Ectodermal cell (in vitro differentiated cells): ENCODE results near the gene CTNNA3.

Experiments used
- H3K27ac ChIP-seq: 2 replicates; pipeline ENCODE4 v1.7.0; 2013; ENCODE audit warnings: mild to moderate bottlenecking, low read depth, low read length; ENCODE audit not compliant: insufficient read depth, poor library complexity, severe bottlenecking
- H3K27me3 ChIP-seq: 2 replicates; pipeline ENCODE4 v1.7.0; 2013; ENCODE audit warnings: mild to moderate bottlenecking, low read length; ENCODE audit not compliant: insufficient read depth, control insufficient read depth, poor library complexity, severe bottlenecking
- H3K36me3 ChIP-seq: one replicate; pipeline ENCODE4 v1.7.0; 2013; ENCODE audit warnings: low read length; ENCODE audit not compliant: control insufficient read depth, insufficient read depth
- H3K4me1 ChIP-seq: one replicate; pipeline ENCODE4 v1.7.0; 2013; ENCODE audit warnings: low read length; ENCODE audit not compliant: control insufficient read depth, insufficient read depth
- H3K4me3 ChIP-seq: 2 replicates; pipeline ENCODE4 v1.7.0; 2013; ENCODE audit warnings: low read depth, low read length, control low read depth; ENCODE audit not compliant: insufficient read depth
- H3K9me3 ChIP-seq: 2 replicates; pipeline ENCODE4 v1.7.0; 2013; ENCODE audit warnings: mild to moderate bottlenecking, low read length, moderate library complexity; ENCODE audit not compliant: control insufficient read depth
- WGBS, 2 experiments: methylation state at CpG; one replicate each; pipeline ENCODE4 v1.1.7; 2013; ENCODE audit warnings: missing lambda C conversion rate in 2 of 2; 5-methylcytosine and 5-hydroxymethylcytosine counted together

The CTNNA3 gene

GRCh38 chr10:66501356-66501755 lies 1194.6 kb downstream of the CTNNA3 start:
- Histone ChIP-seq H3K27ac (no peak overlapping the region), H3K4me3 (no peak overlapping the region), H3K4me1 (no peaks in the 10 kb centered on the region), H3K36me3 (no peaks in the 10 kb centered on the region), H3K9me3 (no peaks in the 10 kb centered on the region), H3K27me3 (no peaks in the 10 kb centered on the region)
- WGBS, 2 experiments: 88 to 100% methylated on average over 1 to 2 of the region's 2 CpGs

DNA sequence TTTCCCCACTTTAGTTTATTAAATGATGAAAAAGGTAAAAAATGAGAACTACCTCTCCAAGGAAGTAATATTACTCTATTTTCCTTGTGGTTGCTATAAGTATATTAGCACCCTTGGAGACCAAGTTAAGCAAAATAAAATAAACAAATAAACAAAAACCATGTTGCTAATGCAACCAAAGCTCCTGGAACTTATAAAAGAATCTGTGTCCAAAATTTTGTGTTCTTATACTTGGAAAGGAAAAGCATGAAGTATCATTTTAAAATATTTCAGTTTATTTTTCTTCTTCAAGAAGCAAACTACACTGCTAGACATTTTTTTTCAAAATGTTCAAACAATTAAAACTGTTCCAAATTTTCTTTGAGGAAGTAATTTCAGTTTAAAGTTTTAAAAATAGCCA lies 1212.0 kb downstream of the CTNNA3 start:
- H3K4me3 ChIP-seq: no peak overlapping the region
- no peak overlapping the region for H3K27ac ChIP-seq
- no peaks in the 10 kb centered on the region for H3K9me3 ChIP-seq
- no peaks in the 10 kb centered on the region for H3K36me3 ChIP-seq
- no peaks in the 10 kb centered on the region for H3K4me1 ChIP-seq
- H3K27me3 ChIP-seq: no peaks in the 10 kb centered on the region

DNA sequence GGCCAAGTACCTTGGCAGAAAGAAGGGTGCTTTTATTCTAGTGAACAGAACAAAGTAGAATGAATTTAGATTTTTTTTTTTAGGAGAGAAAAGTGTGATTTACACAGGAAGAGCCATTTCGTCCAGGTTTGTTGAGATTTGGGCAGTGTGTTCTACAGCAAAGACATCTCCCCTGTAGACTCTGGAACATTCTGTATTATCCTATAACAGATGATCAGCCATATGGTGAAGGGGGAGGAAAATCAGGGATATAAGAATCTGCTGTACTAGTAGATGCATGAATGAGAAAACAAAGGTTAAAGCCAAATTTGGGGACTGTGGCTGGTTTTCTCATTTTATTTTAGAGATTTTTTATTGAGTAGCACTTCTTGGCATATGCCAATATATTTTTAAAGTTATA lies 1223.8 kb downstream of the CTNNA3 start:
- H3K4me1 ChIP-seq: no peaks in the 10 kb centered on the region
- WGBS, 2 experiments: 86 to 88% methylated on average over 1 of the region's 1 CpG
- no peak overlapping the region for H3K27ac ChIP-seq
- no peaks in the 10 kb centered on the region for H3K9me3 ChIP-seq
- H3K4me3 ChIP-seq: no peak overlapping the region
- no peaks in the 10 kb centered on the region for H3K36me3 ChIP-seq
- no peaks in the 10 kb centered on the region for H3K27me3 ChIP-seq

GRCh38 chr10:66467042-66467441 lies 1229.0 kb downstream of the CTNNA3 start:
- Histone ChIP-seq H3K4me1 (no peaks in the 10 kb centered on the region), H3K27ac (no peak overlapping the region), H3K4me3 (no peak overlapping the region), H3K9me3 (no peaks in the 10 kb centered on the region), H3K36me3 (no peaks in the 10 kb centered on the region), H3K27me3 (no peaks in the 10 kb centered on the region)
- WGBS, 2 experiments: 84% methylated on average over 1 of the region's 1 CpG; no CpG with 5 or more reads in 1 of the 2 experiments

DNA sequence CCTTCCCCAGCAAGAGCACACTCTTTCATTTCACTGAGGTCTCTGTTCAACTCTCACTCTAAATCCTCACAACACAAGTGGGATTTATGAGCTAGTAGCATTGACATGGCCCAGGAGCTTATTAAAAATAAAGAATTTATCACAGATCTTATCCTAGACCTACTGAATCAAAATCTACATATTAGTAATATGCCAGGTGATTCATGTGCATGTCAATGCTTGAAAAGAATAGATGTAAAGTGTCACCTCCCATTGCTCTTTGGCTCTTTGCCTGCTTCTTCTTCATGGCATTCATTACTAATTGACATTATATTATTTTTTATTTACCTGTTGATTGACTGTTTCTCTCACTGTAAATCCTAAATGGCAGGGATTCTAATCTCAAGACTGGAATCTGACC lies 1229.4 kb downstream of the CTNNA3 start:
- Histone ChIP-seq H3K4me3 (no peak overlapping the region), H3K27ac (no peak overlapping the region), H3K27me3 (no peaks in the 10 kb centered on the region)

GRCh38 chr10:66463611-66464010 lies 1232.4 kb downstream of the CTNNA3 start:
- H3K27me3 ChIP-seq: no peaks in the 10 kb centered on the region

More for the DNA sequence above, 1229.4 kb downstream of the CTNNA3 start:
- no peaks in the 10 kb centered on the region for H3K9me3 ChIP-seq
- no peaks in the 10 kb centered on the region for H3K36me3 ChIP-seq
- no peaks in the 10 kb centered on the region for H3K4me1 ChIP-seq

DNA sequence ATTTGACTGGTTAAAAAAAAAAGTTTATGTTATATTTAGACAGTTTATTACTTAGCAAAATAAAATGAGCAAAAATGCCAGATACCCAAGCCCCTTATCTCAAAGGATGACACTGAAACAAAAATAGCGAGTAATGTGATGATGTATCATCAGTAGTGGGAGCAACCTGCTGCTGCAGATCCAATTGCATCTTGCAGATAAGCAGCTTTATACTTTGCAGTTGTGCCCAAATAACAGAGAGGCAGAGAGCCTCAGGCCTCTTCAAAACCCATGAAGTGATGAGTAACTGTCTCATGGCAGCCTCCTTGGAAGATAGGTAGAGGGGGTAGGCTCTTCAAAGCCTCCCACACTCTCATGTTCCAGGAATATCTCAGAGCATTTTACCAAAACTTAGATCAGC lies 1238.4 kb downstream of the CTNNA3 start:
- Histone ChIP-seq H3K4me3 (no peak overlapping the region), H3K9me3 (no peaks in the 10 kb centered on the region), H3K27me3 (no peaks in the 10 kb centered on the region), H3K36me3 (no peaks in the 10 kb centered on the region), H3K4me1 (no peaks in the 10 kb centered on the region), H3K27ac (no peak overlapping the region)
- 100% methylated on average over 1 of the region's 1 CpG for WGBS, 2 experiments

More at GRCh38 chr10:66463611-66464010, 1232.4 kb downstream of the CTNNA3 start:
- H3K36me3 ChIP-seq: no peaks in the 10 kb centered on the region
- no peak overlapping the region for H3K27ac ChIP-seq
- WGBS, 2 experiments: 91 to 92% methylated on average over 2 of the region's 3 CpGs
- no peaks in the 10 kb centered on the region for H3K4me1 ChIP-seq
- no peaks in the 10 kb centered on the region for H3K9me3 ChIP-seq
- no peak overlapping the region for H3K4me3 ChIP-seq

DNA sequence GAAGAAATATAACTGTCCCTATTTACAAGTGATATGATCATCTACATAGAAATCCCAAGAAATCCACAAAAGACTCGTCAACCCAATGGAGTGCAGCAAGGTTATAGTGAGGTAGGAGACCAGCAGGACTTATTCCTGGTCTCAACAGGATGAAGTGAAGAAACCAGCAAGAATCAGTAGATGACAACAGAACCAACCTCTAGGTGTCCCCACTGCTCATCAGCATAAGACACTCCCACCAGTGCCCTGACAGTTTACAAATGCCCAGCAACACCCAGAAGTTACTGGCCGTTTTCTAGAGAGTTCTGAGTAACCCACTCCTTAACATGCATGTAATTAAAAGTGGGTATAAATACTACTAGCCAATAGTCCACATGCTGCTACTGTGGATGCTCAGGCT lies 1240.7 kb downstream of the CTNNA3 start:
- Histone ChIP-seq H3K27me3 (no peaks in the 10 kb centered on the region), H3K4me1 (no peaks in the 10 kb centered on the region)
- 94 to 100% methylated on average over 1 to 2 of the region's 2 CpGs for WGBS, 2 experiments

GRCh38 chr10:66440568-66440967 lies 1255.4 kb downstream of the CTNNA3 start:
- Histone ChIP-seq H3K4me3 (no peak overlapping the region), H3K27me3 (no peaks in the 10 kb centered on the region), H3K36me3 (no peaks in the 10 kb centered on the region), H3K27ac (no peak overlapping the region), H3K9me3 (no peaks in the 10 kb centered on the region), H3K4me1 (no peaks in the 10 kb centered on the region)
- WGBS, 2 experiments: 100% methylated on average over 1 of the region's 1 CpG; no CpG with 5 or more reads in 1 of the 2 experiments

More for the DNA sequence above, 1240.7 kb downstream of the CTNNA3 start:
- Histone ChIP-seq H3K4me3 (no peak overlapping the region), H3K36me3 (no peaks in the 10 kb centered on the region), H3K27ac (no peak overlapping the region), H3K9me3 (no peaks in the 10 kb centered on the region)

DNA sequence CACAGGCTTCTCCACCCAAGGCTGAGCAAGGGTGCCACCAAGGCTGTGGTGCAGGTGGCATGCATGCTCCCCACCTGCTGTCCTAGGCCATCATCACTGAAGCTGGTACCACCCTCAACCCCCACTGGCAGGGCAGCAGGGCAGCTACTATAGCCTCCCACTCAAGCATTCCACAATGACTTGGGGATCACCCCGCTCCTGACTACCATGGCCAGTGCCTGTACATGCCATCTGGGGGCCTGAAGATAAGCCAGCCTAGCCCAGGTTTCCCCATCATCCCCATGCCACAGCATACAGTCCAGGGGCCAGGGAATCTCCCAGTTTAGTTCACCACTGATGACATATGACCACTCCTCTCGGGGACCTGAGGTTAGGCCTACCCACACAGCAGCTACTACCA lies 1281.1 kb downstream of the CTNNA3 start:
- 90 to 95% methylated on average over 2 of the region's 2 CpGs for WGBS, 2 experiments
- H3K27me3 ChIP-seq: no peaks in the 10 kb centered on the region
- H3K9me3 ChIP-seq: no peaks in the 10 kb centered on the region
- H3K4me1 ChIP-seq: no peaks in the 10 kb centered on the region
- no peaks in the 10 kb centered on the region for H3K36me3 ChIP-seq
- no peak overlapping the region for H3K27ac ChIP-seq
- no peak overlapping the region for H3K4me3 ChIP-seq

GRCh38 chr10:66405566-66405965 lies 1290.4 kb downstream of the CTNNA3 start:
- Histone ChIP-seq H3K36me3 (no peaks in the 10 kb centered on the region), H3K27me3 (no peaks in the 10 kb centered on the region), H3K4me1 (no peaks in the 10 kb centered on the region), H3K27ac (no peak overlapping the region), H3K4me3 (no peak overlapping the region), H3K9me3 (no peaks in the 10 kb centered on the region)
